Tibial artery (tissue), 4 donors: ENCODE data around the gene ANXA8.
"Not testable (repeated sequence)": the region's sequence is repeated elsewhere in the genome, so short reads cannot be mapped to it uniquely, and the experiment has no call there.

Experiments
- DNase-seq, 2 donors: peaks; one replicate each; pipeline ENCODE4 v3.0.0-alpha.2; 2019
- H3K27ac ChIP-seq, 2 donors: fragments of 200-600 bp; sonication (generic) in 1 of 2; 1 replicate in 1 of 2; 2 replicates in 1 of 2; pipeline ENCODE4 v1.5.1; 2018 to 2019; ENCODE audit warnings: mild to moderate bottlenecking in 1 of 2
- H3K27me3 ChIP-seq, 2 donors: fragments of 200-600 bp; sonication (generic) in 1 of 2; one replicate each; pipeline versions ENCODE4 v1.5.1 to v1.6.0; 2016 to 2019
- H3K36me3 ChIP-seq, 3 donors: fragments of 200-600 bp; sonication (generic) in 2 of 3; one replicate each; pipeline ENCODE4 v1.5.1; 2016 to 2019; ENCODE audit warnings: mild to moderate bottlenecking in 2 of 3
- H3K4me1 ChIP-seq, 4 donors: fragments of 200-600 bp; sonication (generic) in 2 of 4; 1 replicate in 3 of 4; 2 replicates in 1 of 4; pipeline ENCODE4 v1.5.1; 2016 to 2019
- H3K4me3 ChIP-seq, 2 donors: fragments of 200-600 bp; sonication (generic) in 1 of 2; 1 replicate in 1 of 2; 2 replicates in 1 of 2; pipeline ENCODE4 v1.5.1; 2018 to 2019; ENCODE audit warnings: mild to moderate bottlenecking in 2 of 2
- H3K9me3 ChIP-seq, 3 donors: fragments of 200-600 bp; sonication (generic) in 1 of 3; one replicate each; pipeline ENCODE4 v1.5.1; 2016 to 2019
- intact Hi-C: fragments of 100-400 bp; cut with DNase I; formaldehyde crosslinking; loops from one replicate; pipeline ENCODE4 v1.15.0; 2023; ENCODE audit warnings: low total_unique reads
- TF ChIP-seq, protein P1 (sequence below), 2 experiments: fragments of 200-600 bp in 1 of 2; fragments of 450-650 bp in 1 of 2; IDR thresholded peaks; one replicate each; pipeline ENCODE4 v1.5.1; 2017 to 2019; ENCODE audit warnings: antibody characterized with exemption in 2 of 2, mild to moderate bottlenecking in 1 of 2, moderate library complexity in 1 of 2

Gene ANXA8

DNA sequence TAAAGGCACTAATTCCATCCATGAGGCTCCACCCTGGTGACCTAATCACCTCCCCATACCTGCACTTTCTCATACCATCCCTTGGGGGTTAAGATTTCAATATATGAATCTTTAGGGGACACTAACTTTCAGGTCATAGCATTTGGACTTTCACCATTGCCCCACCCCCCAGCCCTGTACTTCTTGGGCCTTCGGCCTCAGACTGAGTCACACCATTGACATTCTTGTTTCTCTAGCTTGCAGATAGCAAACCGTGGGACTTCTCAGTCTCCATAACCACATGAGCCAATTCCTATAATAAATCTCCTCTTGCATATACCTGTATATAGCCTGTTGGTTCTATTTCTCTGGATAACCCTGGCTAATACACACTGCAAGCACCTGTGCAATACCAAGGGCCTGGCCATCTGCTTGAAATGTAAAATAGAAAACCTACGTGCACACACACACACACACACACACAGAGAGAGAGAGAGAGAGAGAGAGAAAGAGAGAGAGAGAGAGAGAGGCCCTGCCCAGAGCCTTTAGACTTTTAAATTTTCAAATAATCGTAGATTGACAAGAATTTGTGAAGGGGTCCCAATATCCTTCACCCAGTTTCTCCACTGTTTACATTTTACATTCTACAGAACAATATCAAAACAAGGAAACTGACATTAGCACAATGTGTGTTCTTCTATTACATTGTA, 25.3 kb downstream of the ANXA8 start:
- DNase-seq = no peak
- no peak overlapping the region for H3K27ac ChIP-seq
- H3K36me3 ChIP-seq = no peaks in the 10 kb centered on the region
- no peaks in the 10 kb centered on the region for H3K9me3 ChIP-seq
- intact Hi-C loops = no loop called here
- no peak overlapping the region for H3K4me3 ChIP-seq
- no peaks in the 10 kb centered on the region for H3K27me3 ChIP-seq
- TF ChIP-seq, protein P1, sequence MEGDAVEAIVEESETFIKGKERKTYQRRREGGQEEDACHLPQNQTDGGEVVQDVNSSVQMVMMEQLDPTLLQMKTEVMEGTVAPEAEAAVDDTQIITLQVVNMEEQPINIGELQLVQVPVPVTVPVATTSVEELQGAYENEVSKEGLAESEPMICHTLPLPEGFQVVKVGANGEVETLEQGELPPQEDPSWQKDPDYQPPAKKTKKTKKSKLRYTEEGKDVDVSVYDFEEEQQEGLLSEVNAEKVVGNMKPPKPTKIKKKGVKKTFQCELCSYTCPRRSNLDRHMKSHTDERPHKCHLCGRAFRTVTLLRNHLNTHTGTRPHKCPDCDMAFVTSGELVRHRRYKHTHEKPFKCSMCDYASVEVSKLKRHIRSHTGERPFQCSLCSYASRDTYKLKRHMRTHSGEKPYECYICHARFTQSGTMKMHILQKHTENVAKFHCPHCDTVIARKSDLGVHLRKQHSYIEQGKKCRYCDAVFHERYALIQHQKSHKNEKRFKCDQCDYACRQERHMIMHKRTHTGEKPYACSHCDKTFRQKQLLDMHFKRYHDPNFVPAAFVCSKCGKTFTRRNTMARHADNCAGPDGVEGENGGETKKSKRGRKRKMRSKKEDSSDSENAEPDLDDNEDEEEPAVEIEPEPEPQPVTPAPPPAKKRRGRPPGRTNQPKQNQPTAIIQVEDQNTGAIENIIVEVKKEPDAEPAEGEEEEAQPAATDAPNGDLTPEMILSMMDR (IDR thresholded peaks at IDR 0.05) = no peak
- H3K4me1 ChIP-seq = peaks cover 0 to 3% (median 1%) of the 10 kb centered on the region in 4 donors

DNA sequence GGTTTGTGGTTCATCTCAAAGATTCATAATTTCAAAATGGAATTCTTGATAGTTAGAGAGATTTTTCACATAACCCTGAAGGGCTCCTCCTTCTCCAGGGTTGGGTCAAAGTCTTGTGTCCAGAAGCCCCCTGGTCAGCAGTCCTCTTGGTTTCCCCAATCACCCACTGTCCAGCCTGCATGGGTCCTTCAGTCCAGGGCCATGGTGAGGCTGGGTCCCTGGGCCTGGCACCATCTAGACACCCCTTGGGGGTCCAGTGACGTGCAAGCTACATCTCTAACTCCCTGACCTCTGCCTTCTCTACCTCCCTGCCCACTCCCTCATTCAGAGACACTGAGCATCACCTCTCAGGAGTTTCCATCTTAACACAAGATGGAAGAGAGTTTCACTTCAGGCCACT, 26.1 kb downstream of the ANXA8 start:
- TF ChIP-seq, protein P1 (IDR thresholded peaks at IDR 0.05) = no peak
- Histone ChIP-seq H3K27ac (no peak overlapping the region), H3K4me3 (no peak overlapping the region)

DNA sequence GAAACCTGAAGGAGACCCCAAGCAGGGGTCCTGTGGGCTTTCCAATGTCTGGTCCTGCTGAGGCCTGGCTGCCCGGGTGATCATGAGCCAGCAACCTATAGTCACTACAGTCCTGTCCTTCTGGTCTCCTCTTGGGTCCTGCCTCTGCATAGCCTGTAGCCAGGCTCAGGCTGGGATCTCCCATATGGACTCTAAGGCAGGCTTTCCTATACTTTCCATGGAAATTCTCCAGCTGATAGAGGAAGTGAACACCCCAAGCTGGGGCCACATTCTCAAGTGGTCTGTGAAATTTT, 26.4 kb downstream of the ANXA8 start:
- Histone ChIP-seq H3K36me3 (no peaks in the 10 kb centered on the region), H3K4me3 (no peak overlapping the region), H3K27ac (no peak overlapping the region), H3K9me3 (no peaks in the 10 kb centered on the region), H3K27me3 (no peaks in the 10 kb centered on the region), H3K4me1 (peaks cover 0 to 3% (median 1%) of the 10 kb centered on the region in 4 donors)
- TF ChIP-seq, protein P1 (IDR thresholded peaks at IDR 0.05) = no peak
- intact Hi-C loops = no loop called here
- DNase-seq = no peak

More for the DNA sequence above, 26.1 kb downstream of the ANXA8 start:
- no peaks in the 10 kb centered on the region for H3K9me3 ChIP-seq
- DNase-seq = no peak
- intact Hi-C loops = no loop called here
- no peaks in the 10 kb centered on the region for H3K27me3 ChIP-seq
- H3K36me3 ChIP-seq = no peaks in the 10 kb centered on the region
- peaks cover 0 to 3% (median 1%) of the 10 kb centered on the region in 4 donors for H3K4me1 ChIP-seq

DNA sequence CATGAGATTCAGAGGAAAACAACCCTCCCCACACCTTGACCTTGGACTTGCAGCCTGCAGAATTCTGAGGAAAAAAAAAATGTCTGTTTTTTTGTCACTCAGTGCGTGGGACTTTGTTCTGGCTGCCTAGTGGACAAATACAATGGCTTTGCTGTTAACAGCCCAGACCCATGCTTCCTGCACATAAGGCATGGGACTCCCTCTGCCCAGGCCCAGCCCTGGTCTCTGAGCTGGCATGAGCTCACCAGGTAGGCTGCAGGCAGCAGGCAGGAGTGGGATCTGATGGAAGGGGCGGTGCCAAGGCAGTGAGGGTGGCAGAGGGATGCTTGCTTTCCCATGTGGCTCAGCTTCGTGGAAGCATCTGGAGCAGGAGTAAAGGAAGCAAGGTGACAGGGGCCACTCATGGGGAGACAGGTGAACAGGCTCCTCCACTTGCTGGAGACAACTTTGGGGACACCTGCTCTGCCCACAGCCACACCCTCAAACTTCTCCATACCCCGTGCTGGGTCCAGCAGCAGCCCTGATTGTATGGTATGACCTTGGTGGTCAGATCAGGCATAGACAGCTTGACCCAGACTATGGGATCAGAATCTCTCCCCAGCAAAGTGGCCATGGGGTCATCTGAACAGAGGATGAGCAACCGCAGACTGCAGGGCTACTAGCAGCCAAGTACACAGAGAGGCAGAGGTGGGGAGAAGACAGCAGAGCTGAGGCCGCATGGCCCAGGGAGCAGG, 27.0 kb downstream of the ANXA8 start:
- no peaks in the 10 kb centered on the region for H3K36me3 ChIP-seq
- TF ChIP-seq, protein P1 (IDR thresholded peaks at IDR 0.05) = no peak
- H3K27me3 ChIP-seq = no peaks in the 10 kb centered on the region
- H3K4me3 ChIP-seq = no peak overlapping the region
- peaks cover 0 to 3% (median 1%) of the 10 kb centered on the region in 4 donors for H3K4me1 ChIP-seq
- intact Hi-C loops = no loop called here
- H3K9me3 ChIP-seq = no peaks in the 10 kb centered on the region
- no peak overlapping the region for H3K27ac ChIP-seq
- no peak for DNase-seq

DNA sequence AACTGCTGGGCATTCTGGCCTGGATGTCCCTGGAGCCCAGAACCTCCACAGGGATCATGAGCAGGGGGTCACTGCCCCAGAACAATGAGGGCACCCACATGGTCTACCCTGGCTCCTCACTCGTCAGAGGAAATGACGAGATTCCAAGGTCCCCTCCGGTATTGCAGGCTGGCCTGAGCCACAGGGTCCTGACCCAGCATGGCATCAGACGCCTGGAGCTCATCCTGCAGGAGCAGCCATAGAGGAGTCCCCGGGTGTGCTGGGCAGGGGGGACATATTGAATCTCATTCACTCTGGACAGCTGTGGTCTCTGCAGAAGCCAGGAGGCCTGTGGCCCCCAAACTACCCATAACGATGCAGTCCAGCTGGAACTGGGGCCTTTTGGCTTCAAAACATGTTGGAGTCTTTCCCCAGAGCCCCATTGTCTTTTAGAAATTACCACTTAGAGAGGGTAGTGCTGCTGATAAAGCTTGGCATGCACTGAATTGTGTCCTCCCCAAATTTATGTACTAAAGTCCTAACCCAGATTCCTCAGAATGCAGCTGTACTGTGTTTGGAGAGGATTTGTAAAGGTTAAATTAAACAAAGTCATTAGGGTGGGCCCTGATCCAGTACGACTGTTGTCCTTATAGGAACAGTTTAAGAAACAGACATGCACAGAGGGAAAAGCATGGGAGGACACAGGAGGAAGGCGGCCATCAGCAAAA, 27.7 kb downstream of the ANXA8 start:
- TF ChIP-seq, protein P1 (IDR thresholded peaks at IDR 0.05) = no peak
- Histone ChIP-seq H3K27me3 (no peaks in the 10 kb centered on the region), H3K4me3 (no peak overlapping the region), H3K36me3 (no peaks in the 10 kb centered on the region), H3K4me1 (peaks cover 0 to 3% (median 0%) of the 10 kb centered on the region in 4 donors), H3K9me3 (no peaks in the 10 kb centered on the region), H3K27ac (no peak overlapping the region)
- intact Hi-C loops = no loop called here
- DNase-seq = no peak

DNA sequence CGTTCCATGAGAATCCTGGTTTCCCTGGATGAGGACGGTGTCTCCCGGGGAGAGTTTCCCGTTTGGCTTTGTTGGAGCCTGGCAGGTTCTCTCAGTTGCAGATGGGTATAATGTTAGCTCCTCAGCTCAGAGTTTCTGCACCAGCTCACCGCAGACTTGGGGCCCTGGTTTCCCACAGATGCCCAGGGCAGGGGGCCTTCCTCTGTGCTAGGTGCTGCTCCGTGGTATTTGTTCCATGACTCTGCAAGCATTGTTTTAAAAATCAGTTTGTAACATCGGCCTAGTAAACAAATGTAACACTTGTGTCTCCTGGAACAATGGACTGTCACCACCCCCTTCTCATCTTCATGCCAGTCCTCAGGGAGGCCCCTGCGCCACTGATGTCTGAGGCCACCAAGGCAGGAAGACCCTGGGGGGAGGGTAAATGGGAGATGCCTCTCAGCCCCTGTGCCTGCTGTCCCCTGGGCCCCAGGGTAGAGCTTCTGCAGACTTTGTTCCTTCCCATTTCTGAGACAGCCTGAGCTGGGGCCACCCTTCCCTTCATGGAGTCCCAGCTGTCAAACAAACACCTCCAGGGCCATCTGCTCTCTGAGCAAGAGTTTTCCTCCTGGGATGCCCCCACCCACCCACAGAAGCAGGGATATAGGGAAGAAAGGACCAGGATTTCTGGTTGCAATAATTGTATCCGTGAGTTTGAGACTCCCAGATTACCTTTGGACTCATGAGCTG, 28.4 kb downstream of the ANXA8 start:
- intact Hi-C loops = not testable (repeated sequence)

More for the DNA sequence above, 28.4 kb downstream of the ANXA8 start:
- H3K9me3 ChIP-seq, H3K36me3 ChIP-seq, H3K4me3 ChIP-seq, DNase-seq, H3K27me3 ChIP-seq, H3K4me1 ChIP-seq, H3K27ac ChIP-seq: not testable (repeated sequence)
